Measurements from ENCODE around the gene LGALS8. TPM values are rescaled to one million over a fixed set of nuclear protein-coding genes. Genes with fewer than 3 reads are reported as not detected.

LGALS8 gene
- total RNA-seq, 1 donor from 2014 or later, result 23.3 TPM

- peaks cover 5% of the 10 kb centered on the region for H3K36me3 Mint-ChIP-seq (ENCODE audit: low read depth)
- no peaks in the 10 kb centered on the region for H3K4me1 Mint-ChIP-seq
- H3K27ac Mint-ChIP-seq (ENCODE audit: unreplicated experiment), result no peak overlapping the region
- no peaks in the 10 kb centered on the region for H3K9me3 Mint-ChIP-seq
- no peak for DNase-seq (ENCODE audit: low read depth, low spot score)
- no peaks in the 10 kb centered on the region for H3K27me3 Mint-ChIP-seq (ENCODE audit: low read depth)
- TF ChIP-seq, protein P1, sequence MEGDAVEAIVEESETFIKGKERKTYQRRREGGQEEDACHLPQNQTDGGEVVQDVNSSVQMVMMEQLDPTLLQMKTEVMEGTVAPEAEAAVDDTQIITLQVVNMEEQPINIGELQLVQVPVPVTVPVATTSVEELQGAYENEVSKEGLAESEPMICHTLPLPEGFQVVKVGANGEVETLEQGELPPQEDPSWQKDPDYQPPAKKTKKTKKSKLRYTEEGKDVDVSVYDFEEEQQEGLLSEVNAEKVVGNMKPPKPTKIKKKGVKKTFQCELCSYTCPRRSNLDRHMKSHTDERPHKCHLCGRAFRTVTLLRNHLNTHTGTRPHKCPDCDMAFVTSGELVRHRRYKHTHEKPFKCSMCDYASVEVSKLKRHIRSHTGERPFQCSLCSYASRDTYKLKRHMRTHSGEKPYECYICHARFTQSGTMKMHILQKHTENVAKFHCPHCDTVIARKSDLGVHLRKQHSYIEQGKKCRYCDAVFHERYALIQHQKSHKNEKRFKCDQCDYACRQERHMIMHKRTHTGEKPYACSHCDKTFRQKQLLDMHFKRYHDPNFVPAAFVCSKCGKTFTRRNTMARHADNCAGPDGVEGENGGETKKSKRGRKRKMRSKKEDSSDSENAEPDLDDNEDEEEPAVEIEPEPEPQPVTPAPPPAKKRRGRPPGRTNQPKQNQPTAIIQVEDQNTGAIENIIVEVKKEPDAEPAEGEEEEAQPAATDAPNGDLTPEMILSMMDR (conservative IDR thresholded peaks at IDR 0.05), result no peak
- no peak overlapping the region for H3K4me3 Mint-ChIP-seq
Observed at GRCh38 chr1:236581528-236581927, 57.7 kb downstream of the LGALS8 start.

DNA sequence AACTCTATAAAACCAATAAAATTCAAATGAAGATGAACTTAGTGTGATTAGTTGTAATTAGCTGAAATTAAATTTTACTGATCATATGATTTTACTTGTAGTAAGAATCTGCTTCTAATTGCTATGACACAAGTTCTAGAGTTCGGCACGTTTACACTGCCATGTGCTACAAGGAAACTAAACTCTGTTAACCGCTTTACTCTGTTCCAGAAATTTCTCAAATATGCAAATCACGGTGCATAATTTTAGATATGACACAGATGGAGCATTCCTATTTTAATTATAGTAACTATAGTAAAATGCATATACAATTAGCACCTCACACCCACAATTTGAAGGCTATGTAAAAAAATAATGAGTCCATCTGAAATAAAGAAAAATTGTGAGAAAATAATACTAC, 65.7 kb downstream of the LGALS8 start:
- no peaks in the 10 kb centered on the region for H3K27me3 Mint-ChIP-seq (ENCODE audit: low read depth)
- H3K4me1 Mint-ChIP-seq, result no peaks in the 10 kb centered on the region
- no peak overlapping the region for H3K4me3 Mint-ChIP-seq
- no peak overlapping the region for H3K27ac Mint-ChIP-seq (ENCODE audit: unreplicated experiment)
- DNase-seq (ENCODE audit: low read depth, low spot score), result no peak
- TF ChIP-seq, protein P1 (conservative IDR thresholded peaks at IDR 0.05), result no peak
- no peaks in the 10 kb centered on the region for H3K9me3 Mint-ChIP-seq
- H3K36me3 Mint-ChIP-seq (ENCODE audit: low read depth), result peaks cover 3% of the 10 kb centered on the region

DNA sequence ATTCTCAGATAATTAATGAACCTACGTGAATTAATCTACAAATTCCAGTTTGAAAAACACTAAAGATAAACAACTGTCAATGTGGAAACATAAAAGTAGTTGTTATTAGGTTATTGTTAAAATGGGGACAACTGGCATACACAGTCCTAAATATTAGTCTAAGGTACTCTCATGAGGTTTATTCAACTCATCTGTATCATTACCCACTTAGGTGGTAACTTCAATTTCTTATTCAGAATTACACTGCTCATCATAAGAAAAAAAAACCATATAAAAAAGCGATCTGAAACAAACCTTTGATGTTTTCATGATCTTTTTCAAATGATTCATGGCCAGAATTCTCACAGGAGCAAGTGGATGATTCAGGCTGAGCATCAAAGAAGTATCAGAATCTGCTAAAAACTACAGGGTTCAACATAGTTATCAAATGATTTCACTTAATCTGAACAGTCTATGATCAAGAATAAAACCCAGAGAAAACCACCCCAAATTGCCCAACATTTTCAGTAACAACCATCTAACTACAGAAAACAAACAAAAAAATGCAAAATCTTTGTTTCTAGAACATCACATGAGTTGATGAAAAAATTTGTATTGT, 66.9 kb downstream of the LGALS8 start:
- TF ChIP-seq, protein P1 (conservative IDR thresholded peaks at IDR 0.05), result no peak
- no peak overlapping the region for H3K27ac Mint-ChIP-seq (ENCODE audit: unreplicated experiment)
- no peak for DNase-seq (ENCODE audit: low read depth, low spot score)
- no peak overlapping the region for H3K4me3 Mint-ChIP-seq
- H3K9me3 Mint-ChIP-seq, result no peaks in the 10 kb centered on the region
- H3K27me3 Mint-ChIP-seq (ENCODE audit: low read depth), result no peaks in the 10 kb centered on the region
- peaks cover 3% of the 10 kb centered on the region for H3K36me3 Mint-ChIP-seq (ENCODE audit: low read depth)
- no peaks in the 10 kb centered on the region for H3K4me1 Mint-ChIP-seq

DNA sequence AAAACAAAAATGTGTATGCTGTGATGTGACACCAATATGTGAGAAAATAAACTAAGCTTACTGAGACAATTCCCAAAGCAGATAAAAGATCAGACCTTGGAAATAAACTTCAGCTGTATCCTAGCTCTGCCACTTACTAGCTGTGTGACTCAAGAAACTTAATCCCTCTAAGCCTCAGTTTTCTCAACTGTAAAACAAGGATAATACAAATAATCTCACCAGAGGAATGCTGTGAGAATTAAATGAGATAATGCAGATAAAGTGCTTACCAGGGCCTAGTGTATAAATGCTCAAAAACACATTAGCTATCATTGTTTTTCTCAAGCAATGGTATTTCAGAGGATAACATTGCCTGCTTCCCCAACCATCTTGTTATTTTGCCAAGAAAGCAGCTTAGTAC, 78.4 kb downstream of the LGALS8 start:
- DNase-seq (ENCODE audit: low read depth, low spot score), result no peak
- TF ChIP-seq, protein P1 (conservative IDR thresholded peaks at IDR 0.05), result no peak
- H3K27me3 Mint-ChIP-seq (ENCODE audit: low read depth), result no peaks in the 10 kb centered on the region
- no peak overlapping the region for H3K4me3 Mint-ChIP-seq
- no peak overlapping the region for H3K27ac Mint-ChIP-seq (ENCODE audit: unreplicated experiment)
- no peaks in the 10 kb centered on the region for H3K36me3 Mint-ChIP-seq (ENCODE audit: low read depth)
- H3K4me1 Mint-ChIP-seq, result peaks cover 26% of the 10 kb centered on the region
- no peaks in the 10 kb centered on the region for H3K9me3 Mint-ChIP-seq

Other genes starting within 250 kb of the LGALS8 start
- gene ERO1B, start 242.0 kb upstream of the LGALS8 start, total RNA-seq, result 1.0 and 1.6 TPM in 2 replicates
- 3.0 TPM in 2 replicates for gene EDARADD, start 129.7 kb upstream of the LGALS8 start, total RNA-seq
- 59.8 and 65.3 TPM in 2 replicates for gene HEATR1, start 80.5 kb downstream of the LGALS8 start, total RNA-seq
- 0.54 and 0.91 TPM in 2 replicates for gene ACTN2, start 162.5 kb downstream of the LGALS8 start, total RNA-seq

Data from neural crest cell (in vitro differentiated cells).